Upper lobe of right lung (tissue), 1 donor: Measurements from ENCODE around the gene DNAH10. TPM values are rescaled to one million over a fixed set of nuclear protein-coding genes. Genes with fewer than 3 reads are reported as not detected.

ENCODE experiments used
- ATAC-seq: fragments of 200-7000 bp; cut with Tn5 transposase; one replicate; pipeline ENCODE4 v1.9.1; 2020; ENCODE audit warnings: mild to moderate bottlenecking, moderate library complexity
- DNase-seq: peaks from one replicate; pipeline ENCODE4 v3.0.0-alpha.2; 2020
- H3K27ac ChIP-seq: fragments of 200-600 bp; one replicate; pipeline ENCODE4 v1.8.0; 2022
- H3K27me3 ChIP-seq: fragments of 200-600 bp; one replicate; pipeline ENCODE4 v1.8.0; 2022; ENCODE audit warnings: mild to moderate bottlenecking
- H3K36me3 ChIP-seq: fragments of 200-600 bp; one replicate; pipeline ENCODE4 v1.8.0; 2022
- H3K4me1 ChIP-seq: fragments of 200-600 bp; one replicate; pipeline ENCODE4 v1.8.0; 2022
- H3K4me3 ChIP-seq: fragments of 200-600 bp; one replicate; pipeline ENCODE4 v1.8.0; 2022; ENCODE audit warnings: mild to moderate bottlenecking
- H3K9me3 ChIP-seq: fragments of 200-600 bp; one replicate; pipeline ENCODE4 v1.8.0; 2022
- intact Hi-C: fragments of 100-400 bp; cut with DNase I; formaldehyde crosslinking; loops from one replicate; pipeline ENCODE4 v1.11.0; 2022
- total RNA-seq: library from RNA; stranded (reverse); fragmentation: NEBNext Ultra II Directional; extraction: Animal tissue kit (Norgen Biotek cat#: 25700); gene quantifications from one replicate; pipeline ENCODE4 v1.2.1, GENCODE V29; 2021
- TF ChIP-seq, protein P1 (sequence below): fragments of 200-600 bp; IDR thresholded peaks from one replicate; pipeline ENCODE4 v1.8.0; 2022; ENCODE audit warnings: antibody characterized with exemption
- donor health status: DM: no; HTN: yes; CAD: no; lungs with severe emphysema.

The DNAH10 gene
- total RNA-seq, 1 donor from 2014 or later: 0.23 TPM

- H3K27ac ChIP-seq: peak overlapping the region; percentile 0
- intact Hi-C loops: no loop called here
- no peak for DNase-seq
- TF ChIP-seq, protein P1, sequence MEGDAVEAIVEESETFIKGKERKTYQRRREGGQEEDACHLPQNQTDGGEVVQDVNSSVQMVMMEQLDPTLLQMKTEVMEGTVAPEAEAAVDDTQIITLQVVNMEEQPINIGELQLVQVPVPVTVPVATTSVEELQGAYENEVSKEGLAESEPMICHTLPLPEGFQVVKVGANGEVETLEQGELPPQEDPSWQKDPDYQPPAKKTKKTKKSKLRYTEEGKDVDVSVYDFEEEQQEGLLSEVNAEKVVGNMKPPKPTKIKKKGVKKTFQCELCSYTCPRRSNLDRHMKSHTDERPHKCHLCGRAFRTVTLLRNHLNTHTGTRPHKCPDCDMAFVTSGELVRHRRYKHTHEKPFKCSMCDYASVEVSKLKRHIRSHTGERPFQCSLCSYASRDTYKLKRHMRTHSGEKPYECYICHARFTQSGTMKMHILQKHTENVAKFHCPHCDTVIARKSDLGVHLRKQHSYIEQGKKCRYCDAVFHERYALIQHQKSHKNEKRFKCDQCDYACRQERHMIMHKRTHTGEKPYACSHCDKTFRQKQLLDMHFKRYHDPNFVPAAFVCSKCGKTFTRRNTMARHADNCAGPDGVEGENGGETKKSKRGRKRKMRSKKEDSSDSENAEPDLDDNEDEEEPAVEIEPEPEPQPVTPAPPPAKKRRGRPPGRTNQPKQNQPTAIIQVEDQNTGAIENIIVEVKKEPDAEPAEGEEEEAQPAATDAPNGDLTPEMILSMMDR: no peak
- no peak overlapping the region for H3K4me3 ChIP-seq
- H3K36me3 ChIP-seq: no peaks in the 10 kb centered on the region
- no peaks in the 10 kb centered on the region for H3K27me3 ChIP-seq
- H3K4me1 ChIP-seq: peaks cover 7% of the 10 kb centered on the region
- no peaks in the 10 kb centered on the region for H3K9me3 ChIP-seq
- peak; percentile 52 for ATAC-seq
These were observed 189.9 kb downstream of the DNAH10 start for GRCh38 chr12:123952037-123952436.

DNA sequence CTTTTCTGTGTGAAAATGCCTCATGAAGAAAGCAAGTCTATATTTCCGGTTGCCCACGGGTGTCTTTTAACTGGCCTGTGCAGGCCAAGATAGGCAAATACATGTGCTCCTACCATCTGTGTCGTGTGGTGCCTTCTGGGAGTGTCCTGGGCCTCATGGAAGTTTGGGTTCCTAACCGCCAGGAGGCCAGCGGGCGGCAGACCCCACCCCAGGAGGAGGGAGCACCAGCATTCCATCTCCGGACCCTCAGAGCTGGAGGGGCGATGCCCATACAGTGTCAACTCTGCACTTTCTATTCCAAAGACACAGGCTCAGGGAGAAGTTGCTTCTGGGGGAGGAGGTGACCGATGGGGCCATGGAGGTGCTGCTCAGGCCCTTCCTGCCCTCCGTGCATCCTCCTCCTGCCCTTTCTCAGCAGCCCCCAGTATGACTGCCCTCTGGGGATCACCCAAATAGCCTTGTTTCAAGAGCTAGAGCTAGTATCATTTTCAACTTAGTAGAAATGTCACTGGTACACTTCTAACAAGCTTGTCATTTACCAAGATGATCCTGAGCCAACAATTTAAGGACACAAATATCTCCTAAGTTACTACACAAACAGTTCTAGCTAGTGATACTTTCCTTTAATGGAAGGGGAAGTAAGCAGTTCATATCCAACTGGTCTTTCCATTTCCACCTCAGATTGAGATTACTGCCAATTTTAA is 192.7 kb downstream of the DNAH10 start:
- Histone ChIP-seq H3K9me3 (no peaks in the 10 kb centered on the region), H3K27ac (no peak overlapping the region), H3K4me3 (no peak overlapping the region), H3K27me3 (no peaks in the 10 kb centered on the region), H3K4me1 (peaks cover 6% of the 10 kb centered on the region), H3K36me3 (no peaks in the 10 kb centered on the region)
- TF ChIP-seq, protein P1: no peak
- DNase-seq (no peak), ATAC-seq (no peak)
- intact Hi-C loops: no loop called here

DNA sequence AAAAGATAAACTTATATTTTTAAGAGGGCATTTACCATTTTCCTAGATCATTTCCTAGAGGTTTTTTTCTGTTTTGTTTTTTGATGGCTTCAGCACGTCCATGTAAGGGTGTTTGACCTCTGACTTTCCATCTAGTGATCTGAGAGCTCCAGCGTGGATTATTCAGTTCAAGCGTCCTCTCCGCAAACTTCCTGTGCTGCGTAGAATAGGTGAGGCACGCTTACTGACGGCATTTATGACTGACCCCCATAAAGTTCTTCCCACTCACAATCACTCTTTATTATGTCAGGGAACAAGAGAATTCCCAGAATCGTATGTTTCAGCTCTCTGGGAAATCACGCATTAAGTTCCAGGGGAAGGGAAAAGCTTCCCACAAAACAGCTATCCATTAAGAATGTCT is 194.1 kb downstream of the DNAH10 start:
- ATAC-seq: no peak

DNA sequence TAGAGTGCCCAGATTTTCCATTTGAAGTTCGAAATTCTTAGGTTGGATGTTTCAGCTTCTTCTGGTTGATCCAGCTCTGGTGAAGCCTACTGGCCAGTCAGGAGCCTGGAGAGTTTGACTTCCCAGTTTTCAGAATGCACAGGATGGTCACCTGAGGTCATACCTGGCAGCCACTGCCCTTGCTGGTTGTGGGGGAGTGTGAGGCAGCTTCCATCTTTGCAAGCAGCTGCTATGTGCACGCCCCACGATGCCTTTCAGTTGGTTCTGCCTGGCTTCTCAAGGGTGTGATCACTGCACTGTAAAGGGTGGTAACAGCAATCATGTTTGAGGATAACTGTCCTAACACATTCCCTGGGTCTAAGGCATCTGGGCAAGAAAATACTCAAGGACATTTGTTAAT is 195.1 kb downstream of the DNAH10 start:
- Histone ChIP-seq H3K36me3 (no peaks in the 10 kb centered on the region), H3K4me1 (no peaks in the 10 kb centered on the region), H3K4me3 (no peak overlapping the region), H3K27me3 (no peaks in the 10 kb centered on the region), H3K27ac (no peak overlapping the region), H3K9me3 (no peaks in the 10 kb centered on the region)
- DNase-seq (no peak), ATAC-seq (no peak)
- intact Hi-C loops: no loop called here
- TF ChIP-seq, protein P1: no peak

More for the DNA sequence above, 194.1 kb downstream of the DNAH10 start:
- no peak for DNase-seq
- intact Hi-C loops: no loop called here
- no peak overlapping the region for H3K27ac ChIP-seq
- H3K4me1 ChIP-seq: peaks cover 6% of the 10 kb centered on the region
- TF ChIP-seq, protein P1: no peak
- H3K36me3 ChIP-seq: no peaks in the 10 kb centered on the region
- H3K27me3 ChIP-seq: no peaks in the 10 kb centered on the region
- H3K9me3 ChIP-seq: no peaks in the 10 kb centered on the region
- no peak overlapping the region for H3K4me3 ChIP-seq

- Histone ChIP-seq H3K27me3 (no peaks in the 10 kb centered on the region), H3K4me3 (no peak overlapping the region), H3K4me1 (peaks cover 4% of the 10 kb centered on the region), H3K27ac (no peak overlapping the region), H3K36me3 (no peaks in the 10 kb centered on the region), H3K9me3 (no peaks in the 10 kb centered on the region)
- DNase-seq (no peak), ATAC-seq (peak; percentile 34)
- intact Hi-C loops: no loop called here
- TF ChIP-seq, protein P1: no peak
These were observed 196.4 kb downstream of the DNAH10 start for GRCh38 chr12:123958462-123958861.
